ENCODE measurements around the gene GUCD1. TPM values are rescaled to one million over a fixed set of nuclear protein-coding genes. Genes with fewer than 3 reads are reported as not detected.

Gene GUCD1
- polyA plus RNA-seq, 2 of the 4 experiments (the other 2 are of a cell fraction): 37.1 to 43.5 TPM

DNA sequence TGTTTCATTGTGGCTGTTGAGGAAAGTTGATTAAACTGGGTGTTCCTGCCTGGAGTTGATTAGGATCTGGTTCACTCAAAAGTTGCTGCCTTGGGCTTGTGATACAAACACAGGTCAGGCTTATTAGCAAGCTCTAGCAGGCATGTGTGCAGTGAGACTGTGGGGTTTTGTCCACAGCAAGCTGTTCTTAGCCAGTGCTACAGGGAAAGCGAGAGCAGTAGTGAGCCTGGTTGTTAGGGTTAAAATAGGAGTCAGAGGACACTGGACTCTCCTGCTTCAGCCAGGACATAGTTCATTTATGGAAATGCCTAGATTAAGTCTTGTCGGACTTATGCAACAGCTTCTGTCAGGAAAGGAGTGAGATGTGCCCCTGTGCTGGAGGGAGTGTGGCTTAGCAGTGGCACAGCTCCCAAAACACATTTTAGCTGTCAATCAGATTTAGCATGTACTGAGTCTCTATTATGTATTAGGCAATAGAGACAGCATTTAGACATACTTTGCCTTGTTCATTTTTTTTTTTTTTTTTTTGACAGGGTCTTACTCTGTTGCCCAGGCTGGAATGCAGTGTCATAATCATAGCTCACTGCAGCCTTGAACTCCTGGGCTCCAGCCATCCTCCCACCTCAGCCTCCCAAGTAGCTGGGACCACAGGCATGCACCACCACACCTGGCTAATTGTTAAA lies 9.6 kb upstream of the GUCD1 start:
- H3K4me3 ChIP-seq: no peak overlapping the region
- no peak overlapping the region for H3K27ac ChIP-seq
- CTCF ChIA-PET: no interaction called here
- POLR2A ChIA-PET: no interaction called here
- FAIRE-seq (no peak), ATAC-seq (no peak), DNase-seq (ENCODE audit: low read depth in 1 of 2, low spot score in 1 of 2) (no peak)
- H3K9me3 ChIP-seq: no peaks in the 10 kb centered on the region
- 97% methylated on average over 2 of the region's 2 CpGs for WGBS (ENCODE audit: missing lambda C conversion rate)
- no peaks in the 10 kb centered on the region for H3K4me1 ChIP-seq
- H3K4me2 ChIP-seq: no peak overlapping the region
- TF ChIP-seq, protein P1, sequence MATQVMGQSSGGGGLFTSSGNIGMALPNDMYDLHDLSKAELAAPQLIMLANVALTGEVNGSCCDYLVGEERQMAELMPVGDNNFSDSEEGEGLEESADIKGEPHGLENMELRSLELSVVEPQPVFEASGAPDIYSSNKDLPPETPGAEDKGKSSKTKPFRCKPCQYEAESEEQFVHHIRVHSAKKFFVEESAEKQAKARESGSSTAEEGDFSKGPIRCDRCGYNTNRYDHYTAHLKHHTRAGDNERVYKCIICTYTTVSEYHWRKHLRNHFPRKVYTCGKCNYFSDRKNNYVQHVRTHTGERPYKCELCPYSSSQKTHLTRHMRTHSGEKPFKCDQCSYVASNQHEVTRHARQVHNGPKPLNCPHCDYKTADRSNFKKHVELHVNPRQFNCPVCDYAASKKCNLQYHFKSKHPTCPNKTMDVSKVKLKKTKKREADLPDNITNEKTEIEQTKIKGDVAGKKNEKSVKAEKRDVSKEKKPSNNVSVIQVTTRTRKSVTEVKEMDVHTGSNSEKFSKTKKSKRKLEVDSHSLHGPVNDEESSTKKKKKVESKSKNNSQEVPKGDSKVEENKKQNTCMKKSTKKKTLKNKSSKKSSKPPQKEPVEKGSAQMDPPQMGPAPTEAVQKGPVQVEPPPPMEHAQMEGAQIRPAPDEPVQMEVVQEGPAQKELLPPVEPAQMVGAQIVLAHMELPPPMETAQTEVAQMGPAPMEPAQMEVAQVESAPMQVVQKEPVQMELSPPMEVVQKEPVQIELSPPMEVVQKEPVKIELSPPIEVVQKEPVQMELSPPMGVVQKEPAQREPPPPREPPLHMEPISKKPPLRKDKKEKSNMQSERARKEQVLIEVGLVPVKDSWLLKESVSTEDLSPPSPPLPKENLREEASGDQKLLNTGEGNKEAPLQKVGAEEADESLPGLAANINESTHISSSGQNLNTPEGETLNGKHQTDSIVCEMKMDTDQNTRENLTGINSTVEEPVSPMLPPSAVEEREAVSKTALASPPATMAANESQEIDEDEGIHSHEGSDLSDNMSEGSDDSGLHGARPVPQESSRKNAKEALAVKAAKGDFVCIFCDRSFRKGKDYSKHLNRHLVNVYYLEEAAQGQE (IDR thresholded peaks at IDR 0.05): no peak
- TF ChIP-seq GATA3 (IDR thresholded peaks at IDR 0.05; ENCODE audit: borderline replicate concordance) (no peak), CBX2 (IDR thresholded peaks at IDR 0.05; ENCODE audit: borderline replicate concordance, low read depth) (no peak), JUNB (IDR thresholded peaks at IDR 0.05) (no peak), EHMT2 (IDR thresholded peaks at IDR 0.05; ENCODE audit: low read depth) (no peak), NR3C1 (IDR thresholded peaks at IDR 0.05) (no peak), RCOR1 (IDR thresholded peaks at IDR 0.05; ENCODE audit: low read depth, low read length) (no peak), JUN (IDR thresholded peaks at IDR 0.05) (no peak), POLR2AphosphoS2 (conservative IDR thresholded peaks at IDR 0.05; ENCODE audit: low read length) (no peak), EHF (CRISPR knock-in tag; IDR thresholded peaks at IDR 0.05) (no peak), EP300 (IDR thresholded peaks at IDR 0.05) (no peak), FOSL2 (IDR thresholded peaks at IDR 0.05) (no peak), FOSL2 (CRISPR knock-in tag; IDR thresholded peaks at IDR 0.05) (no peak), CHD4 (IDR thresholded peaks at IDR 0.05; ENCODE audit: borderline replicate concordance) (no peak), ZFP36 (IDR thresholded peaks at IDR 0.05; ENCODE audit: borderline replicate concordance, partially characterized antibody) (no peak), FOSB (CRISPR knock-in tag; IDR thresholded peaks at IDR 0.05) (no peak), HOXB5 (CRISPR knock-in tag; IDR thresholded peaks at IDR 0.05) (no peak)
- TF ChIP-seq, protein P2, sequence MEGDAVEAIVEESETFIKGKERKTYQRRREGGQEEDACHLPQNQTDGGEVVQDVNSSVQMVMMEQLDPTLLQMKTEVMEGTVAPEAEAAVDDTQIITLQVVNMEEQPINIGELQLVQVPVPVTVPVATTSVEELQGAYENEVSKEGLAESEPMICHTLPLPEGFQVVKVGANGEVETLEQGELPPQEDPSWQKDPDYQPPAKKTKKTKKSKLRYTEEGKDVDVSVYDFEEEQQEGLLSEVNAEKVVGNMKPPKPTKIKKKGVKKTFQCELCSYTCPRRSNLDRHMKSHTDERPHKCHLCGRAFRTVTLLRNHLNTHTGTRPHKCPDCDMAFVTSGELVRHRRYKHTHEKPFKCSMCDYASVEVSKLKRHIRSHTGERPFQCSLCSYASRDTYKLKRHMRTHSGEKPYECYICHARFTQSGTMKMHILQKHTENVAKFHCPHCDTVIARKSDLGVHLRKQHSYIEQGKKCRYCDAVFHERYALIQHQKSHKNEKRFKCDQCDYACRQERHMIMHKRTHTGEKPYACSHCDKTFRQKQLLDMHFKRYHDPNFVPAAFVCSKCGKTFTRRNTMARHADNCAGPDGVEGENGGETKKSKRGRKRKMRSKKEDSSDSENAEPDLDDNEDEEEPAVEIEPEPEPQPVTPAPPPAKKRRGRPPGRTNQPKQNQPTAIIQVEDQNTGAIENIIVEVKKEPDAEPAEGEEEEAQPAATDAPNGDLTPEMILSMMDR (IDR thresholded peaks at IDR 0.05): no peak
- TF ChIP-seq, protein P3, sequence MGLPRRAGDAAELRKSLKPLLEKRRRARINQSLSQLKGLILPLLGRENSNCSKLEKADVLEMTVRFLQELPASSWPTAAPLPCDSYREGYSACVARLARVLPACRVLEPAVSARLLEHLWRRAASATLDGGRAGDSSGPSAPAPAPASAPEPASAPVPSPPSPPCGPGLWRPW (IDR thresholded peaks at IDR 0.05): no peak
- TF ChIP-seq, protein P4, sequence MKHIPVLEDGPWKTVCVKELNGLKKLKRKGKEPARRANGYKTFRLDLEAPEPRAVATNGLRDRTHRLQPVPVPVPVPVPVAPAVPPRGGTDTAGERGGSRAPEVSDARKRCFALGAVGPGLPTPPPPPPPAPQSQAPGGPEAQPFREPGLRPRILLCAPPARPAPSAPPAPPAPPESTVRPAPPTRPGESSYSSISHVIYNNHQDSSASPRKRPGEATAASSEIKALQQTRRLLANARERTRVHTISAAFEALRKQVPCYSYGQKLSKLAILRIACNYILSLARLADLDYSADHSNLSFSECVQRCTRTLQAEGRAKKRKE (CRISPR knock-in tag; IDR thresholded peaks at IDR 0.05; ENCODE audit: low read depth): no peak
- TF ChIP-seq, protein P5, sequence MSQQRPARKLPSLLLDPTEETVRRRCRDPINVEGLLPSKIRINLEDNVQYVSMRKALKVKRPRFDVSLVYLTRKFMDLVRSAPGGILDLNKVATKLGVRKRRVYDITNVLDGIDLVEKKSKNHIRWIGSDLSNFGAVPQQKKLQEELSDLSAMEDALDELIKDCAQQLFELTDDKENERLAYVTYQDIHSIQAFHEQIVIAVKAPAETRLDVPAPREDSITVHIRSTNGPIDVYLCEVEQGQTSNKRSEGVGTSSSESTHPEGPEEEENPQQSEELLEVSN (IDR thresholded peaks at IDR 0.05; ENCODE audit: borderline replicate concordance, low read depth): no peak
